ENCODE results near the gene SCAF4.
"Not testable (repeated sequence)": the region's sequence is repeated elsewhere in the genome, so short reads cannot be mapped to it uniquely, and the experiment has no call there.

Gene SCAF4

GRCh38 chr21:31750843-31751242 lies 18.9 kb upstream of the SCAF4 start:
- TF ChIP-seq CTCF (conservative IDR thresholded peaks at IDR 0.05; ENCODE audit: low read depth, low read length), result no peak
- H3K36me3 ChIP-seq (ENCODE audit: insufficient read depth), result no peaks in the 10 kb centered on the region
- no peak overlapping the region for H3K4me2 ChIP-seq

GRCh38 chr21:31744182-31744800 lies 12.4 kb upstream of the SCAF4 start:
- Histone ChIP-seq H3K27ac (no peak overlapping the region), H3K27me3 (ENCODE audit: insufficient read depth, low read depth) (no peaks in the 10 kb centered on the region), H4K20me1 (ENCODE audit: insufficient read depth) (no peaks in the 10 kb centered on the region), H3K9ac (no peak overlapping the region), H3K4me2 (no peak overlapping the region), H2AFZ (ENCODE audit: low read depth) (no peak overlapping the region), H3K4me3 (IDR thresholded peaks at IDR 0.05; ENCODE audit: insufficient read depth, low read depth, low read length) (no peak overlapping the region), H3K36me3 (ENCODE audit: insufficient read depth) (no peaks in the 10 kb centered on the region), H3K79me2 (ENCODE audit: insufficient read depth, low read depth) (no peaks in the 10 kb centered on the region), H3K4me1 (ENCODE audit: low read depth, poor library complexity, severe bottlenecking) (no peaks in the 10 kb centered on the region)
- TF ChIP-seq CTCF (conservative IDR thresholded peaks at IDR 0.05; ENCODE audit: low read depth, low read length), result no peak

More at GRCh38 chr21:31750843-31751242, 18.9 kb upstream of the SCAF4 start:
- Histone ChIP-seq H3K27me3 (ENCODE audit: insufficient read depth, low read depth) (no peaks in the 10 kb centered on the region), H3K79me2 (ENCODE audit: insufficient read depth, low read depth) (no peaks in the 10 kb centered on the region), H3K4me1 (ENCODE audit: low read depth, poor library complexity, severe bottlenecking) (no peaks in the 10 kb centered on the region), H4K20me1 (ENCODE audit: insufficient read depth) (no peaks in the 10 kb centered on the region), H3K4me3 (IDR thresholded peaks at IDR 0.05; ENCODE audit: insufficient read depth, low read depth, low read length) (no peak overlapping the region), H2AFZ (ENCODE audit: low read depth) (no peak overlapping the region), H3K9ac (no peak overlapping the region), H3K27ac (no peak overlapping the region)

DNA sequence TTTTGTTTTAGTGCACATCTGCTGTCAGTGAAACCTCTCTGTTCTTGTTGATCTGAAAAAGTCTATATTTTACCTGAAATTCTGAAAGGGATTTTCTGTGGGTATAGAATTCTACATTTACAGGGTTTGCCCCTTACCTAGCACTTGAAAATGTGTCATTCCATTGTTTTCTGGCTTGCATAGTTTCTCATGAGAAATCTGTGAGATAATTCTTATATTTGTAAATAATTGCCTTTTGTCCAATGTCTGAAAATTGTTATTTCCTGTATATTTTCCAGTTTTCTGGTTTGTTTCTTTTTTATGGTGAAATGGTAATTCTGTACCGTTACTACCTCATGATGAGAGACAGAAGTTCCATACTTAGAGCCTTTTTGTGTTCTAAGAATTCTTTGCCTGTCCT lies 11.8 kb upstream of the SCAF4 start:
- TF ChIP-seq CTCF (conservative IDR thresholded peaks at IDR 0.05; ENCODE audit: low read depth, low read length), result no peak
- Histone ChIP-seq H3K27ac (no peak overlapping the region), H3K4me1 (ENCODE audit: low read depth, poor library complexity, severe bottlenecking) (no peaks in the 10 kb centered on the region), H4K20me1 (ENCODE audit: insufficient read depth) (no peaks in the 10 kb centered on the region), H2AFZ (ENCODE audit: low read depth) (no peak overlapping the region), H3K4me2 (no peak overlapping the region), H3K4me3 (IDR thresholded peaks at IDR 0.05; ENCODE audit: insufficient read depth, low read depth, low read length) (no peak overlapping the region), H3K79me2 (ENCODE audit: insufficient read depth, low read depth) (no peaks in the 10 kb centered on the region), H3K36me3 (ENCODE audit: insufficient read depth) (no peaks in the 10 kb centered on the region), H3K9ac (no peak overlapping the region), H3K27me3 (ENCODE audit: insufficient read depth, low read depth) (no peaks in the 10 kb centered on the region)

DNA sequence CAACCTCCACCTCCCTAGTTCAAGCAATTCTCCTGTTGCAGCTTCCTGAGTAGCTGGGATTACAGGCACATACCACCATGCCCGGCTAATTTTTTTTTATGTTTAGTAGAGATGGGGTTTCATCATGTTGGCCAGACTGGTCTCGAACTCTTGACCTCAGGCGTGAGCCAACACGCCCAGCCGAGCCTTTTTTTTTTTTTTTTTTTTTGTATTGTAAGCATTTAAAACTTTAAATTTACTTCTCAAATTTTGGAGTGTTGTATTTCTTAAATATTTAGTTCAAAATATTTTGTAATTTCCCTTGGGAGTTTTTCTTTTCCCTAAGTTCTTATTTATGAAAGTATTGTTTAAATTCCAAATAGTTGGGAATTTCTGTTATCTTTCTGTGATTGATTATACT lies 9.2 kb upstream of the SCAF4 start:
- Histone ChIP-seq H3K4me2 (no peak overlapping the region), H3K27ac (no peak overlapping the region), H4K20me1 (ENCODE audit: insufficient read depth) (no peaks in the 10 kb centered on the region), H3K4me1 (ENCODE audit: low read depth, poor library complexity, severe bottlenecking) (no peaks in the 10 kb centered on the region), H3K4me3 (IDR thresholded peaks at IDR 0.05; ENCODE audit: insufficient read depth, low read depth, low read length) (no peak overlapping the region), H3K79me2 (ENCODE audit: insufficient read depth, low read depth) (no peaks in the 10 kb centered on the region), H2AFZ (ENCODE audit: low read depth) (no peak overlapping the region), H3K9ac (no peak overlapping the region), H3K27me3 (ENCODE audit: insufficient read depth, low read depth) (no peaks in the 10 kb centered on the region), H3K36me3 (ENCODE audit: insufficient read depth) (no peaks in the 10 kb centered on the region)
- no peak for TF ChIP-seq CTCF (conservative IDR thresholded peaks at IDR 0.05; ENCODE audit: low read depth, low read length)

DNA sequence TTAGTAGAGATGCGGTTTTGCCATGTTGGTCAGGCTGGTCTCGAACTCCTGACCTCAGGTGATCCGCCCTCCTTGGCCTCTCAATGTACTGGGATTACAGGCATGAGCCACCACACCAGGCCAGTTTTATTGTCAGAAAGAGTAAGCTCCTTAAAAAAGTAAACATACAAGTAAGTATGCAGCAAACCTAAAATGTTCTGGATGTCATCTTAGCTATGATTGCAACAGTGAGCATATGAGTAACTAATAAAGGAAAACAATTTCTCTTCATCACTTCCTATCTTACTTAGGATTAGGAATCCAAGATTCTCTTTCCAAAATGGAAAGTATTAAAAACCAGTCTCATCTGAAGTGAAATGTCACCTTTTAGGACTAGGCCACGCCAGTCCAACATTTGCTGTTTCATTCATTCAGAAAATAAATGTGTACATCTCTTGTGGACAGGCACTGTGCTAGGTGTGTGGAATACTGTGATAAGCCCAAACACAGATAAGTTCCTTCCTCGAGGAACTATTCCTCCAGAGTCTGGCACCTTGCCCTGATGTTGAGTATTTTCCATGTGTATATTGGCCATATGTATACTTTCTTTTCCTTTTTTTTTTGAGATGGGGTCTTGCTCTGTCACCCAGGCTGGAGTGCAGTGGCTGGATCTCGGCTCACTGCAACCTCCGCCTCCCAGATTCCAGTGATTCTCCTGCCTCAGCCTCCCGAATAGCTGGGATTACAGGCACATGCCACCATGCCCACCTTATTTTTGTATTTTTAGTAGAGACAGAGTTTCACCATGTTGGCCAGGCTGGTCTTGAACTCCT lies 5.9 kb upstream of the SCAF4 start:
- H4K20me1 ChIP-seq (ENCODE audit: insufficient read depth); H2AFZ ChIP-seq (ENCODE audit: low read depth); H3K27ac ChIP-seq; H3K36me3 ChIP-seq (ENCODE audit: insufficient read depth); H3K27me3 ChIP-seq (ENCODE audit: insufficient read depth, low read depth); H3K4me2 ChIP-seq; H3K9ac ChIP-seq; H3K4me3 ChIP-seq (IDR thresholded peaks at IDR 0.05; ENCODE audit: insufficient read depth, low read depth, low read length); H3K79me2 ChIP-seq (ENCODE audit: insufficient read depth, low read depth): not testable (repeated sequence)
- H3K4me1 ChIP-seq (ENCODE audit: low read depth, poor library complexity, severe bottlenecking), result peaks cover 10% of the 10 kb centered on the region

Data from KMS-11 (cell line).